BLaER1 treated with 17β-estradiol and CSF1 and Interleukin-3, amounts not matched to agents 10 nM and 100 nM (cell line): Measurements from ENCODE around the gene PLEKHA4.
A peak's percentile ranks its signal among the peaks of the same experiment; 100 is the strongest.
"Not testable (repeated sequence)": the region's sequence is repeated elsewhere in the genome, so short reads cannot be mapped to it uniquely, and the experiment has no call there.

Source experiments
- H3K27ac ChIP-seq, 11 experiments: shearing (Covaris generic); formaldehyde crosslinking; 2 replicates each; pipeline ENCODE4 v1.8.1; 2022
- H3K27me3 ChIP-seq, 11 experiments: shearing (Covaris generic); formaldehyde crosslinking; 2 replicates each; pipeline ENCODE4 v1.8.1; 2022
- H3K36me3 ChIP-seq, 11 experiments: shearing (Covaris generic); formaldehyde crosslinking; 2 replicates each; pipeline ENCODE4 v1.8.1; 2022
- H3K4me1 ChIP-seq, 10 experiments: shearing (Covaris generic); formaldehyde crosslinking; 2 replicates each; pipeline ENCODE4 v1.8.1; 2022
- H3K4me2 ChIP-seq, 11 experiments: shearing (Covaris generic); formaldehyde crosslinking; 2 replicates each; pipeline ENCODE4 v1.8.1; 2022
- H3K4me3 ChIP-seq, 10 experiments: shearing (Covaris generic); formaldehyde crosslinking; 2 replicates each; pipeline ENCODE4 v1.8.1; 2022
- H3K9ac ChIP-seq, 11 experiments: shearing (Covaris generic); formaldehyde crosslinking; 2 replicates each; pipeline ENCODE4 v1.8.1; 2022
- H3K9me3 ChIP-seq, 11 experiments: shearing (Covaris generic); formaldehyde crosslinking; replicated peaks in 1 of 11; 2 replicates each; pipeline ENCODE4 v1.8.1; 2022
- H4K20me1 ChIP-seq, 11 experiments: shearing (Covaris generic); formaldehyde crosslinking; 2 replicates each; pipeline ENCODE4 v1.8.1; 2022
- Cebpa-rat ChIP-seq, 11 experiments: shearing (Covaris generic); IDR thresholded peaks; 2 replicates each; pipeline ENCODE4 v1.8.1; 2022

The PLEKHA4 gene

DNA sequence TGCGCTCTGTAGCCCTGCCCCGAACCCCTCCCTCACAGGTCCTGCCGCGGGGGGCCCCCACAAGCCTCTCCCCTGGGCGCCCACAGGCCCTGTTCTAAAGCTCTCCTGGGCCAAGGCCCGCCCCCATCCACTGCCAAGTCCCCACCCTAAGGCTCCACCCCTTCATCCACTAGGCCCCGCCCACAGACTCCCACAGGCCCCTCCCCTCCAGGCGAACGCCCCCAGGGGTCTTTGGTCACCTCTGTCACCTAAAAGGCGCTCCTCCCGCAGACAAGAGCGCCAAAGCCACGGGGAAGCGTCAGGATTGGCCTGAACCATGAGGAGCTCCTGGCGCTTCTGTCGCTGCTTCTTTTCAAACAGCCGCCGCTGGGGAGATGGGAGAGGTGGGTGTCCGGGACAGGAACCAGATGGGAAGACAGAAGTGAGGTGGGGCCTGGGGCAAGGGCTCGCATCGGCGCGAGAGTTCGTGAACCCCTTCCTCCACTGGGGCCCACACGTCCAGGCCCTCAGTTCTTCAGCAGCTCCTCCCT is 27.8 kb upstream of the PLEKHA4 start:
- peaks cover 15 to 26% (median 23%) of the 10 kb centered on the region in 11 experiments for H3K27me3 ChIP-seq
- TF ChIP-seq Cebpa-rat (IDR thresholded peaks at IDR 0.05), result no peak
- H4K20me1 ChIP-seq, result no peaks in the 10 kb centered on the region; a peak in 1 of 22 replicates
- peak overlapping the region; percentile 19 to 64 (median 45); a peak in 17 of 20 replicates for H3K4me3 ChIP-seq
- peak overlapping the region in 1 of 11 experiments; percentile 17; a peak in 2 of 22 replicates for H3K27ac ChIP-seq
- H3K9ac ChIP-seq, result peak overlapping the region in 9 of 11 experiments; percentile 31 to 70 (median 52); a peak in 14 of 22 replicates
- no peaks in the 10 kb centered on the region for H3K9me3 ChIP-seq
- peak overlapping the region; percentile 66 to 82 (median 71) for H3K4me2 ChIP-seq
- H3K4me1 ChIP-seq, result peaks cover 10 to 51% (median 42%) of the 10 kb centered on the region in 10 experiments
- no peaks in the 10 kb centered on the region for H3K36me3 ChIP-seq

DNA sequence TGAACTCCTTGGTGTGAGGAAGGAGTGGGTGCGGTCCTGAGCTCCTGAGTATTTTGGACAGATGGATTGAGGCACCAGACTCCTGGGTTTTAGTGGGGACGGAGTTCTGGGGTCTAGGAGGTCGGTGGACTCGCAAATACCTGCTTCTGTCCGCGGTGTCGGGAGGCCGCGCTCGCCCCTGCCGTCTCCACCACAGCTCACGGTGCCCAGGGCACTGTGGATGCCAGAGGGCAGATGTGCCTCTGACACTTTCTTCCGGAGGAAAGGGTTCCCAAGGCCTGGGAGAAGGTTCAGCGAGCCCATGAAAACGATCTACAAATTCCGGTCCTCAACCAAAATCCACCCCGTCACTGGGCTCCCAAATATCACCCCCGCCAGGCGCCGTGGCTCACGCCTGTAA is 26.8 kb upstream of the PLEKHA4 start:
- no peak overlapping the region; a peak in 1 of 22 replicates for H3K9ac ChIP-seq
- H3K36me3 ChIP-seq, result no peaks in the 10 kb centered on the region
- no peaks in the 10 kb centered on the region for H3K9me3 ChIP-seq
- no peak for TF ChIP-seq Cebpa-rat (IDR thresholded peaks at IDR 0.05)
- peaks cover 15 to 26% (median 23%) of the 10 kb centered on the region in 11 experiments for H3K27me3 ChIP-seq
- no peaks in the 10 kb centered on the region for H4K20me1 ChIP-seq
- peaks cover 9 to 44% (median 36%) of the 10 kb centered on the region in 10 experiments for H3K4me1 ChIP-seq
- no peak overlapping the region for H3K27ac ChIP-seq
- H3K4me3 ChIP-seq, result peak overlapping the region in 1 of 10 experiments; percentile 41; a peak in 2 of 20 replicates
- peak overlapping the region; percentile 66 to 82 (median 71); a peak in 21 of 22 replicates for H3K4me2 ChIP-seq

DNA sequence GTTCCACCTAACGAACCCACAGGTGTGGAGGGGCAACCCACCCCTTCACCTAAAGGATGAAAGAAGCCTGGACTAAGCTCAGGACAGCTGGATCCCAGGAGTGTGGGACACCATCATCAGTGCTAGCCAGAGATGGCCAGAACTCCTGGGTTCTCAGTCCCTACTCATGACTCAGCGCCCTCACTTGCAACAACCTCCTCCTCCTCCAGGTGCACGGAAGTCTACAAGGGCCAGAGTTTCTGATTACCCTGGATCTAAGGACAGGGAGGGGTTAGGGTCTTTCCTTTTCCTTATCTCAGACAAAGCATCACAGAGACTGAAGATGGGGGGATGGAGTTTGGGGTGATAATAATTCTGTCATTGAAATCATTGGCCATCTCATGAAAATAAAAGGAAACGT is 22.1 kb upstream of the PLEKHA4 start:
- Histone ChIP-seq H3K9me3 (no peaks in the 10 kb centered on the region), H3K4me2 (no peak overlapping the region), H4K20me1 (no peaks in the 10 kb centered on the region), H3K27ac (no peak overlapping the region), H3K27me3 (peaks cover 11 to 19% (median 14%) of the 10 kb centered on the region in 11 experiments), H3K36me3 (no peaks in the 10 kb centered on the region), H3K4me3 (no peak overlapping the region), H3K4me1 (peaks cover 0 to 29% (median 15%) of the 10 kb centered on the region in 10 experiments; a peak in 16 of 20 replicates), H3K9ac (no peak overlapping the region)
- TF ChIP-seq Cebpa-rat (IDR thresholded peaks at IDR 0.05), result no peak

DNA sequence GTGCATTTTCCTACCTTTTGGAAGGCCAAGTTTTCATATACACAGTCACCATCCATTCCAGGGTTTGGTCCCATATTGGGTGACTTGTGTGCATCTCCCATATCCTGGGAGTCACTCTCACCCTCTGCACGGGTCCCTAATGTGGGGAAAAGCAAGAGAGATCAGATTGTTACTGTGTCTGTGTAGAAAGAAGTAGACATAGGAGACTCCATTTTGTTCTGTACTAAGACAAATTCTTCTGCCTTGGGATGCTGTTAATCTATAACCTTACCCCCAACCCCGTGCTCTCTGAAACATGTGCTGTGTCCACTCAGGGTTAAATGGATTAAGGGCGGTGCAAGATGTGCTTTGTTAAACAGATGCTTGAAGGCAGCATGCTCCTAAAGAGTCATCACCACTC is 21.1 kb upstream of the PLEKHA4 start:
- H3K4me3 ChIP-seq, H3K4me2 ChIP-seq, H3K9me3 ChIP-seq, H3K27me3 ChIP-seq, H3K27ac ChIP-seq, H3K9ac ChIP-seq, H3K36me3 ChIP-seq, H4K20me1 ChIP-seq: not testable (repeated sequence)
- peaks cover 0 to 23% (median 10%) of the 10 kb centered on the region in 10 experiments; a peak in 14 of 20 replicates for H3K4me1 ChIP-seq

DNA sequence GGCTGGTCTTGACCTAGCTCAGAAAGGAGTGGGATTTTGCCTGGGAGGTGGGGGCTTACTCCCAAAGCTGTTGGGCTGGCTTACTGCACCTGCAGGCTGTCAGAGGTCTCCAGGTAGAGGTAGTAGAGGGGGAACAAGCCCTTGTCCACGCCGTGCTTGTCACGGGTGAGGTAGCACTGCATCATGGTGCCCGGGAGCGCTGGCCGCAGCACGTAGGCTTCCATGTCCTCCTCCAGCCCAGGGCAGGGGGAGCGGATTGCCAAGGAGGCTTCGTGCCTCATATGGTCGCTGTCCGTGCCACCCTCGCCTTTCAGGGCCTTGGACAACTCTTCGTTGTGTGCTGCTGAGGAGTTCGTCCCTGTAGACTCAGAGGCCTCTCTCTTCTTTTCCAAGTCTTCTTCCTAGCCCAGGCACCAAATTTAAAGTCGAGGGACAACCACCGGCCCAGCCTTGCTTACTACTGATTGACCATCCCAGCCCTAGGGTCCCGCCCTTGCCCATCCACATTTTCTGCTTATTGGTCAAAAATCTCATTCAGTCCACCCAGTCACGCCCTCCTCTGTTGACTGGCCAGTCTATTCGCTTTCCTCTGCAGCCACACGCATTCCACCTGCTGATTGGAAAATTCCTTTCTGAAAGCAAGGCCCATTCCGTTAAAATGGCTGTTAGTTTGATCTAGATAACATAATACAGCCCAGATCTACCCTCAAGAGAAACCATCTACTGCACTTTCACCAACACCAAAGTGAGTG is 19.6 kb upstream of the PLEKHA4 start:
- H3K27ac ChIP-seq, result no peak overlapping the region
- no peaks in the 10 kb centered on the region for H3K36me3 ChIP-seq
- peaks cover 0 to 23% (median 10%) of the 10 kb centered on the region in 10 experiments; a peak in 14 of 20 replicates for H3K4me1 ChIP-seq
- H3K4me2 ChIP-seq, result no peak overlapping the region
- H3K9ac ChIP-seq, result no peak overlapping the region
- no peak for TF ChIP-seq Cebpa-rat (IDR thresholded peaks at IDR 0.05)
- H3K4me3 ChIP-seq, result no peak overlapping the region
- H4K20me1 ChIP-seq, result no peaks in the 10 kb centered on the region
- H3K9me3 ChIP-seq, result peaks cover 0 to 9% (median 4%) of the 10 kb centered on the region in 11 experiments; a peak in 14 of 22 replicates
- H3K27me3 ChIP-seq, result peaks cover 0 to 5% (median 0%) of the 10 kb centered on the region in 11 experiments; a peak in 1 of 22 replicates

DNA sequence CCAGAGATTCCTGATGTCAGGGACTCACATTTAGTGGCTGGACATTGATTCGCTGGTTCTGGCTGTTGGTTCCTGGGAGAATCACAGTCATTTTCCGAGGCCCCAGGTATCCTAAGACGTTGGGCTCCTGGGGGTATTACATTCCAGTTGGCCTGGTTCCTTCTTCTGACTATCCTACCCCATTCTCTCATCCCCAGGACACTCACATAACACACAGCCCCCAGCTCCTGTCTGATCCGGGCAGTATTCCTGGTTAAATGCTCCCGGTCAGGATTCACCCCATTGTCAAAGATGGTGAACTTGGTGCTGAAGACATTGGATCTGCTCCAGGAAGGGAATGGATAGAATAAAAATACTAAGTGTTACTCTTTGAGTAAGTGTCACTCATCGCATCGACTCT is 15.3 kb upstream of the PLEKHA4 start:
- no peak overlapping the region for H3K27ac ChIP-seq
- peaks cover 9 to 23% (median 17%) of the 10 kb centered on the region in 11 experiments for H3K9me3 ChIP-seq
- H3K9ac ChIP-seq, result no peak overlapping the region
- H4K20me1 ChIP-seq, result peaks cover 0 to 21% (median 0%) of the 10 kb centered on the region in 11 experiments; a peak in 4 of 22 replicates
- no peak for TF ChIP-seq Cebpa-rat (IDR thresholded peaks at IDR 0.05)
- no peaks in the 10 kb centered on the region for H3K27me3 ChIP-seq
- no peak overlapping the region for H3K4me3 ChIP-seq
- peaks cover 0 to 18% (median 11%) of the 10 kb centered on the region in 11 experiments; a peak in 15 of 22 replicates for H3K36me3 ChIP-seq
- H3K4me1 ChIP-seq, result peaks cover 3 to 35% (median 19%) of the 10 kb centered on the region in 10 experiments; a peak in 17 of 20 replicates
- H3K4me2 ChIP-seq, result no peak overlapping the region

DNA sequence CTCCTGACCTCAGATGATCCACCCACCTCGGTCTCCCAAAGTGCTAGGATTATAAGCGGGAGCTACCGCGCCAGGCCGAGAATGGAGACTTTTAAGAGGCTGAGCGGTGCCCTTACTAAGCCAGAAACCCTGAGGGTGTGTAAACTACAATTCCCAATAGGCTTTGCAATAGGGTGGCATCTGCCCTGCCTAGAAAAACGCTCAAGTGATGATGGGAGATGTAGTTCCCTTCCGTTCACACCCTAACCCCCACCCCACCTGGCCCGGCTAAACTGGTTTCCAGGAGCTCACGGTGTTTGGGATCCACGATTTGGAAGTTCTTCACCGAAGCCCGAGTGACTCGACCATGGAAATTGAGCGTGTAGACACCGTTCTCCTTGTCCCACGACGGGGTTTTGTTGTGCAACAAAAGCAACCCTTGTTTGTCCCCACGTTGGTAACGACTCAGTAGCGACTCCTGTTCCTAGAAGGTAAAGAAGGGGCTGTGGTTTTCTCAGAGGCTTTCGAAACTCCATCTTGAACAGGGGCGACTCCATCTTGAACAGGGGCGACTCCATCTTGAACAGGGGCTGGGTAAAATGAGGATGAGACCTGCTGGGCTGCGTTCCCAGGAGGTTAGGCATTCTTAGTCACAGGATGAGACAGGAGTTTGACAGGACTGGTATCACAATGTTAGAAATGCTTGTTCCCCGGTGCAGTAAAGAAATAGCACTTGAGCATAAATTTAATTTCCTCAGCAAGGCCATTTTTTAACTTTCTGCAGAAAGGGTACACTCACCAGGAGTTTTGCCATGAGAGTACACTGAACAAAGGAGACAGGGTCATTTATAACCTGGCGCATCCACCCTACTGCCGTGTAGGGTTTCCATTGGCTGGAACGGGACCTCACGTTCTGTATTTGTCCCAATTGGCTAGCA is 13.6 kb upstream of the PLEKHA4 start:
- peaks cover 17 to 35% (median 27%) of the 10 kb centered on the region in 11 experiments; a peak in 20 of 22 replicates for H3K36me3 ChIP-seq
- TF ChIP-seq Cebpa-rat (IDR thresholded peaks at IDR 0.05), result peak in 2 of 11 experiments; percentile 24 to 27; a peak in 2 of 22 replicates
- H3K4me1 ChIP-seq, result peaks cover 20 to 52% (median 37%) of the 10 kb centered on the region in 10 experiments
- peak overlapping the region in 7 of 11 experiments; percentile 16 to 47 (median 38); a peak in 8 of 22 replicates for H3K27ac ChIP-seq
- peak overlapping the region in 5 of 11 experiments; percentile 14 to 61 (median 44); a peak in 8 of 22 replicates for H3K4me2 ChIP-seq
- H3K4me3 ChIP-seq, result no peak overlapping the region
- no peaks in the 10 kb centered on the region for H3K27me3 ChIP-seq
- H4K20me1 ChIP-seq, result peaks cover 0 to 38% (median 0%) of the 10 kb centered on the region in 11 experiments; a peak in 5 of 22 replicates
- peak overlapping the region in 1 of 11 experiments; percentile 55; a peak in 2 of 22 replicates for H3K9ac ChIP-seq
- H3K9me3 ChIP-seq, result peaks cover 9 to 36% (median 20%) of the 10 kb centered on the region in 11 experiments

DNA sequence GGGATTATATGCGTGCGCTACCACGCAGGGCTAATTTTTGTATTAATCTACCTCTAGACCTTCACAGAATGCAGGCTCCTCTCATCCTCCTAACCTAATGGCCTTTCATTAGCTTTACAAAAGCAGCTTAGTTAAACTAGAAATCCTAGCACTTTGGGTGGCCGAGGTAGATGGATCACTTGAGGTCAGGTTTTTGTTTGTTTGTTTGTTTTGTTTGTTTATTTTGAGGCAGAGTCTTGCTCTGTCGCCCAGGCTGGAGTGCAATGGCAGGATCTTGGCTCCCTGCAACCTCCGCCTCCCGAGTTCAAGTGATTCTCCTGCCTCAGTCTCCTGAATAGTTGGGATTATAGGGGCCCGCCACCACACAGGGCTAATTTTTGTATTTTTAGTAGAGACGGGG is 11.3 kb upstream of the PLEKHA4 start:
- Histone ChIP-seq H4K20me1 (peaks cover 9 to 61% (median 18%) of the 10 kb centered on the region in 11 experiments; a peak in 21 of 22 replicates), H3K4me1 (peaks cover 32 to 68% (median 54%) of the 10 kb centered on the region in 10 experiments), H3K27ac (peak overlapping the region in 2 of 11 experiments; percentile 22 to 99; a peak in 1 of 22 replicates), H3K4me2 (peak overlapping the region in 2 of 11 experiments; percentile 50 to 86; a peak in 2 of 22 replicates), H3K36me3 (peaks cover 28 to 53% (median 42%) of the 10 kb centered on the region in 11 experiments), H3K9me3 (peaks cover 9 to 36% (median 20%) of the 10 kb centered on the region in 11 experiments)
- H3K4me3 ChIP-seq, H3K27me3 ChIP-seq, H3K9ac ChIP-seq: not testable (repeated sequence)
